HCT116 (cell line): ENCODE results near the gene PDSS1. TPM values are rescaled to one million over a fixed set of nuclear protein-coding genes. Genes with fewer than 3 reads are reported as not detected.

Experiments
- ATAC-seq: fragments of 200-7000 bp; cut with Tn5 transposase; 2 replicates; pipeline ENCODE4 v1.9.1; 2020; ENCODE audit warnings: mild to moderate bottlenecking, moderate library complexity
- BruUV-seq: library from RNA; stranded (reverse); fragments of 400-500 nt; replicated peaks from 2 replicates; lab custom pipeline; 2021; lab: Mats Ljungman, UMichigan
- CTCF ChIA-PET: fragments of 300-600 bp; sonication (Branson Sonifier 250); formaldehyde crosslinking; loops from one replicate; lab custom pipeline; 2021; ENCODE audit warnings: antibody characterized with exemption; lab: Charles Lee
- POLR2A ChIA-PET: fragments of 300-600, 350-600 bp; sonication (Branson Sonifier 250); formaldehyde crosslinking; loops from one replicate; lab custom pipeline; 2021; ENCODE audit warnings: antibody characterized with exemption; lab: Charles Lee
- RAD21 ChIA-PET, 2 experiments: fragments of 300-600 bp; sonication (Branson Sonifier 250); formaldehyde crosslinking; loops; one replicate each; lab custom pipeline; 2023; ENCODE audit warnings: low total read pairs in 2 of 2; ENCODE audit not compliant: uncharacterized antibody in 2 of 2, unreplicated experiment in 2 of 2, low non-redundant PET in 1 of 2; lab: Charles Lee
- DNase-seq: peaks from one replicate; pipeline ENCODE4 v3.0.0-alpha.2; 2010; ENCODE audit warnings: low read depth, low spot score
- H2AFZ ChIP-seq: fragments of 200-600 bp; shearing (Covaris generic), sonication (generic); 2 replicates; pipeline ENCODE4 v1.6.1; 2017; ENCODE audit warnings: low read depth, mixed run types, mixed read lengths, antibody characterized with exemption, low read length; ENCODE audit not compliant: poor library complexity, severe bottlenecking
- H3K27ac ChIP-seq: 2 replicates; pipeline ENCODE4 v1.5.1; 2012; ENCODE audit warnings: low read depth, low read length
- H3K27me3 ChIP-seq: fragments of 200-600 bp; sonication (generic); 2 replicates; pipeline ENCODE4 v1.6.1; 2016; ENCODE audit warnings: mixed run types, low read length, mixed read lengths; ENCODE audit not compliant: insufficient read depth
- H3K36me3 ChIP-seq, 2 experiments: fragments of 200-500 bp in 1 of 2; fragments of 200-600 bp in 1 of 2; sonication (Bioruptor generic) in 1 of 2; sonication (generic) in 1 of 2; 2 replicates each; pipeline versions ENCODE4 v1.5.1 to v1.6.1; 2014 to 2016; ENCODE audit warnings: low read length in 2 of 2, inconsistent platforms in 1 of 2, mixed read lengths in 1 of 2, mixed run types in 1 of 2; ENCODE audit not compliant: insufficient read depth in 2 of 2, control insufficient read depth in 1 of 2
- H3K4me1 ChIP-seq, 2 experiments: fragments of 200-600 bp in 1 of 2; sonication (generic) in 1 of 2; 2 replicates each; pipeline versions ENCODE4 v1.5.1 to v1.6.1; 2012 to 2017; ENCODE audit warnings: low read length in 2 of 2, inconsistent platforms in 1 of 2, mild to moderate bottlenecking in 1 of 2, mixed read lengths in 1 of 2, mixed run types in 1 of 2, moderate library complexity in 1 of 2; ENCODE audit not compliant: insufficient read depth in 2 of 2, control insufficient read depth in 1 of 2
- H3K4me2 ChIP-seq: fragments of 200-600 bp; sonication (generic); 2 replicates; pipeline ENCODE4 v1.6.1; 2017; ENCODE audit warnings: mixed run types, low read length, mixed read lengths
- H3K4me3 ChIP-seq, 2 experiments: fragments of 200-600 bp in 1 of 2; sonication (generic) in 1 of 2; replicated peaks in 1 of 2; 2 replicates each; pipeline ENCODE4 v1.5.1; 2011 to 2016; ENCODE audit warnings: low read length in 2 of 2, control low read depth in 1 of 2, low read depth in 1 of 2, mild to moderate bottlenecking in 1 of 2, mixed read lengths in 1 of 2, mixed run types in 1 of 2
- H3K79me2 ChIP-seq: fragments of 200-600 bp; sonication (generic); 2 replicates; pipeline ENCODE4 v1.6.1; 2017; ENCODE audit warnings: mild to moderate bottlenecking, mixed run types, low read length, moderate library complexity, mixed read lengths; ENCODE audit not compliant: insufficient read depth
- H3K9ac ChIP-seq: fragments of 200-600 bp; sonication (generic); 2 replicates; pipeline ENCODE4 v1.6.1; 2016; ENCODE audit warnings: low read length, mixed read lengths
- H3K9me2 ChIP-seq: fragments of 200-600 bp; sonication (generic), shearing (Covaris generic); 2 replicates; pipeline ENCODE4 v1.6.1; 2017; ENCODE audit warnings: mixed run types, mild to moderate bottlenecking, moderate library complexity; ENCODE audit not compliant: insufficient read depth
- H3K9me3 ChIP-seq, 2 experiments: fragments of 200-500 bp in 1 of 2; fragments of 200-600 bp in 1 of 2; sonication (Bioruptor generic) in 1 of 2; sonication (generic) in 1 of 2; 2 replicates each; pipeline ENCODE4 v1.6.1; 2014 to 2017; ENCODE audit warnings: low read length in 2 of 2, mixed read lengths in 2 of 2, inconsistent platforms in 1 of 2, low read depth in 1 of 2, mild to moderate bottlenecking in 1 of 2, mixed run types in 1 of 2, moderate library complexity in 1 of 2; ENCODE audit not compliant: control insufficient read depth in 1 of 2, insufficient read depth in 1 of 2
- H4K20me1 ChIP-seq: fragments of 200-600 bp; sonication (generic), shearing (Covaris generic); 2 replicates; pipeline ENCODE4 v1.6.1; 2017; ENCODE audit warnings: mixed run types, mild to moderate bottlenecking, moderate library complexity; ENCODE audit not compliant: insufficient read depth
- CEBPB ChIP-seq: IDR thresholded peaks from 2 replicates; pipeline ENCODE4 v1.6.1; 2012; ENCODE audit warnings: low read depth
- FOSL1 ChIP-seq: IDR thresholded peaks from 2 replicates; pipeline ENCODE4 v1.6.1; 2012; ENCODE audit warnings: low read depth
- POLR2AphosphoS5 ChIP-seq: IDR thresholded peaks from 2 replicates; pipeline ENCODE4 v1.6.1; 2011; ENCODE audit warnings: mild to moderate bottlenecking, low read depth, low read length, moderate library complexity
- SP1 ChIP-seq: IDR thresholded peaks from 2 replicates; pipeline ENCODE4 v1.6.1; 2012; ENCODE audit warnings: low read depth
- SRF ChIP-seq: IDR thresholded peaks from 2 replicates; pipeline ENCODE4 v1.6.1; 2012; ENCODE audit warnings: low read depth
- TCF7L2 ChIP-seq: IDR thresholded peaks from 2 replicates; pipeline ENCODE4 v1.7.0; 2011; ENCODE audit warnings: borderline replicate concordance, inconsistent platforms; ENCODE audit not compliant: insufficient read depth, insufficient read length; ENCODE audit errors: extremely low read depth
- intact Hi-C: fragments of 100-400 bp; cut with micrococcal nuclease; formaldehyde crosslinking; loops from 2 replicates; pipeline ENCODE4 v1.10.0; 2022
- total RNA-seq: library from RNA; stranded (reverse); gene quantifications from one replicate; pipeline ENCODE4 v1.2.1, GENCODE V29; 2021; ENCODE audit not compliant: unreplicated experiment
- TF ChIP-seq, protein P1 (sequence below), 3 experiments: fragments of 200-600 bp in 1 of 3; sonication (generic) in 1 of 3; IDR thresholded peaks in 2 of 3; conservative IDR thresholded peaks in 1 of 3; 2 replicates each; pipeline ENCODE4 v1.5.1; 2012 to 2017; ENCODE audit warnings: low read depth in 2 of 3, low read length in 2 of 3, antibody characterized with exemption in 1 of 3, borderline replicate concordance in 1 of 3, control low read depth in 1 of 3, mild to moderate bottlenecking in 1 of 3, mixed read lengths in 1 of 3, mixed run types in 1 of 3, moderate library complexity in 1 of 3; ENCODE audit not compliant: insufficient read depth in 1 of 3

PDSS1 gene
- total RNA-seq, 1 experiment from 2014 or later = 23.5 TPM

- no TSS peak for BruUV-seq
- ChIA-PET CTCF (no interaction called here), RAD21 (no interaction called here), POLR2A (no interaction called here)
- H3K27ac ChIP-seq = no peak overlapping the region
- no peaks in the 10 kb centered on the region for H3K9me2 ChIP-seq
- ATAC-seq = no peak
- no peak overlapping the region for H3K9ac ChIP-seq
- no peak overlapping the region for H3K4me2 ChIP-seq
- intact Hi-C loops = no loop called here
- no peaks in the 10 kb centered on the region for H4K20me1 ChIP-seq
- no peak for DNase-seq
- no peak overlapping the region for H3K4me3 ChIP-seq
- peaks cover 39 to 56% of the 10 kb centered on the region in 2 experiments for H3K36me3 ChIP-seq
- H3K4me1 ChIP-seq = no peaks in the 10 kb centered on the region
- 0 out of 2 replicates have a peak, but pooled peaks cover 4% of the 10 kb centered on the region for H3K79me2 ChIP-seq
- no peak for TF ChIP-seq SRF
- TF ChIP-seq CEBPB = no peak
- TF ChIP-seq FOSL1 = no peak
- no peak for TF ChIP-seq POLR2AphosphoS5
- H3K9me3 ChIP-seq = no peaks in the 10 kb centered on the region
- H2AFZ ChIP-seq = no peak overlapping the region
- H3K27me3 ChIP-seq = no peaks in the 10 kb centered on the region
These were observed 45.6 kb downstream of the PDSS1 start for GRCh38 chr10:26743091-26743490.

DNA sequence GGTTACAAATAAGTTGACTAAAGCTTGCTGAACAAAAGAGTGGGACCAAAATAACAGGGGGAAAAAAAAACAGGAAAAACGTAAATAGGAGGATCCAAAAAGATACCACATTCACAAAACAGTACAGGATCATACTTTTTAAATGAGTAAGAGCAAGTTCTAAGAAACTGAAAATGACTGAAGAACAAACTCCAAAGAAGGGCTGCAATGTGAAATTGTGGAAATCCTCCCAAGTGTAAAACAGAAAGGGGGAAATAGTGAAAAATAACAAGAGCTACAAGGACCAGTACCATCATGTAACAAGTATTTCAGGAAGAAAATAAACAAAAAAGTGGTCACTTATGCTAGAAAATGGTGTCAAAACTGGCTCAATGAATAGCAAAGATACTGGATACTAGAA is 46.3 kb downstream of the PDSS1 start:
- Histone ChIP-seq H3K79me2 (0 out of 2 replicates have a peak, but pooled peaks cover 4% of the 10 kb centered on the region), H3K27me3 (no peaks in the 10 kb centered on the region), H3K27ac (no peak overlapping the region), H2AFZ (no peak overlapping the region), H3K36me3 (peaks cover 33 to 50% of the 10 kb centered on the region in 2 experiments), H3K4me3 (no peak overlapping the region), H3K4me1 (no peaks in the 10 kb centered on the region), H3K9me2 (no peaks in the 10 kb centered on the region), H3K9me3 (no peaks in the 10 kb centered on the region), H3K4me2 (no peak overlapping the region), H4K20me1 (no peaks in the 10 kb centered on the region), H3K9ac (no peak overlapping the region)
- ChIA-PET RAD21 (no interaction called here), POLR2A (no interaction called here), CTCF (no interaction called here)
- TF ChIP-seq SP1 = no peak
- TF ChIP-seq SRF = no peak
- TF ChIP-seq TCF7L2 = no peak
- TF ChIP-seq, protein P1, sequence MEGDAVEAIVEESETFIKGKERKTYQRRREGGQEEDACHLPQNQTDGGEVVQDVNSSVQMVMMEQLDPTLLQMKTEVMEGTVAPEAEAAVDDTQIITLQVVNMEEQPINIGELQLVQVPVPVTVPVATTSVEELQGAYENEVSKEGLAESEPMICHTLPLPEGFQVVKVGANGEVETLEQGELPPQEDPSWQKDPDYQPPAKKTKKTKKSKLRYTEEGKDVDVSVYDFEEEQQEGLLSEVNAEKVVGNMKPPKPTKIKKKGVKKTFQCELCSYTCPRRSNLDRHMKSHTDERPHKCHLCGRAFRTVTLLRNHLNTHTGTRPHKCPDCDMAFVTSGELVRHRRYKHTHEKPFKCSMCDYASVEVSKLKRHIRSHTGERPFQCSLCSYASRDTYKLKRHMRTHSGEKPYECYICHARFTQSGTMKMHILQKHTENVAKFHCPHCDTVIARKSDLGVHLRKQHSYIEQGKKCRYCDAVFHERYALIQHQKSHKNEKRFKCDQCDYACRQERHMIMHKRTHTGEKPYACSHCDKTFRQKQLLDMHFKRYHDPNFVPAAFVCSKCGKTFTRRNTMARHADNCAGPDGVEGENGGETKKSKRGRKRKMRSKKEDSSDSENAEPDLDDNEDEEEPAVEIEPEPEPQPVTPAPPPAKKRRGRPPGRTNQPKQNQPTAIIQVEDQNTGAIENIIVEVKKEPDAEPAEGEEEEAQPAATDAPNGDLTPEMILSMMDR (IDR thresholded peaks at IDR 0.05 in 2 of 3, conservative IDR thresholded peaks at IDR 0.05 in 1 of 3; ENCODE audit: borderline replicate concordance in 1 of 3, insufficient read depth in 1 of 3, low read depth in 2 of 3, low read length in 2 of 3) = no peak
- ATAC-seq (no peak), DNase-seq (no peak)
- intact Hi-C loops = no loop called here
- no TSS peak for BruUV-seq
